ENCODE results near the gene MRPL49. TPM values are rescaled to one million over a fixed set of nuclear protein-coding genes. Genes with fewer than 3 reads are reported as not detected.

Gene MRPL49
- total RNA-seq, 1 experiment from 2014 or later, result 73.4 TPM

DNA sequence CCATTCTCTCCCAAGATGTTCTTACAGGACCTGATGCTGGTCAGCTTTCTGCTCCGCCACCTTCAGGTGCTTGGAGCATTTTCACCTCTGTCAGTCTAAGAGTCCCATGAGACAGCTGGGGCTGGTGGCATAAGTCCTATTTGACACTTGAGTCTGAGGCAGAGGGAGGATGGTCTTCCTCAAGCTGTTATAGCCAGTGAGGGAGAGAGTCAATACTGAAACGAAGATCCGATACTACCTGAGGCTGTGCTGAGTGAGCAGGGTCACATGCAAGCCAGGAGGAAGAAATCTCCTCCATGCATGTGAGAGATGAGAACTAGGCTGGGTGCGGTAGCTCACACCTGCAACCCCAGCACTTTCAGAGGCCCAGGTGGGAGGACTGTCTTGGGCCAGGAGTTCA, 32.5 kb upstream of the MRPL49 start:
- H3K27me3 ChIP-seq (ENCODE audit: insufficient read depth, low read length), result no peaks in the 10 kb centered on the region
- H3T11ph ChIP-seq (ENCODE audit: low read length), result no peak overlapping the region
- no peaks in the 10 kb centered on the region for H3K79me1 ChIP-seq (ENCODE audit: insufficient read depth, low read depth, low read length, poor library complexity, severe bottlenecking)
- H3K4me1 Mint-ChIP-seq, result peaks cover 5 to 7% of the 10 kb centered on the region in 2 experiments; a peak in 3 of 4 replicates
- no peak overlapping the region for H3K14ac ChIP-seq (ENCODE audit: insufficient read depth, low read length)
- H3K27ac ChIP-seq (ENCODE audit: insufficient read length, low read depth, low read length), result no peak overlapping the region
- H3K9ac ChIP-seq (ENCODE audit: extremely low read depth, insufficient read length, low read length), result no peak overlapping the region
- no peaks in the 10 kb centered on the region for H3K4me1 ChIP-seq (ENCODE audit: insufficient read depth, low read length)
- no peak for TF ChIP-seq CTCF (conservative IDR thresholded peaks at IDR 0.05)
- no peaks in the 10 kb centered on the region for H3K27me3 Mint-ChIP-seq (ENCODE audit: low read depth)
- no peak for DNase-seq
- H4K8ac ChIP-seq (replicated peaks; ENCODE audit: insufficient read length, low read depth, low read length), result no peak overlapping the region
- H3K4ac ChIP-seq (ENCODE audit: low read depth, low read length), result no peak overlapping the region
- no peak overlapping the region for H2AK5ac ChIP-seq (ENCODE audit: insufficient read length, low read length)
- H3K4me2 ChIP-seq (ENCODE audit: insufficient read depth, insufficient read length, low read length), result no peak overlapping the region
- no CpG with 5 or more reads among the region's 4 CpGs for WGBS (ENCODE audit: extremely low coverage, insufficient read length, low lambda C conversion rate)
- no peak overlapping the region for H3K4me3 Mint-ChIP-seq
- no peaks in the 10 kb centered on the region for H3K9me3 ChIP-seq (ENCODE audit: control insufficient read depth, low read depth, low read length)
- no peak overlapping the region for H3K56ac ChIP-seq (ENCODE audit: insufficient read length, low read depth, low read length)
- peaks cover 3% of the 10 kb centered on the region for H3K23me2 ChIP-seq (ENCODE audit: insufficient read length, low read depth, low read length, poor library complexity, severe bottlenecking)
- no peak overlapping the region for H3K27ac Mint-ChIP-seq
- H3K18ac ChIP-seq (ENCODE audit: insufficient read length, low read depth, low read length), result no peak overlapping the region
- H3K23ac ChIP-seq (ENCODE audit: insufficient read length, low read depth, low read length), result no peak overlapping the region
- H3K36me3 Mint-ChIP-seq (ENCODE audit: insufficient read depth in 1 of 3, low read depth in 3 of 3), result peaks cover 4 to 39% (median 37%) of the 10 kb centered on the region in 3 experiments
- no peak overlapping the region for H2BK120ac ChIP-seq (ENCODE audit: low read depth, low read length, poor library complexity, severe bottlenecking)
- H2BK12ac ChIP-seq (ENCODE audit: insufficient read length, low read depth, low read length), result no peak overlapping the region
- no peaks in the 10 kb centered on the region for H3K9me3 Mint-ChIP-seq
- H2BK5ac ChIP-seq (ENCODE audit: insufficient read length, low read length), result no peak overlapping the region
- H2AFZ ChIP-seq (ENCODE audit: low read length), result no peak overlapping the region
- H4K91ac ChIP-seq (ENCODE audit: insufficient read length, low read depth, low read length), result no peak overlapping the region
- H3K79me2 ChIP-seq (ENCODE audit: insufficient read depth, low read length), result no peaks in the 10 kb centered on the region
- no peak overlapping the region for H2BK20ac ChIP-seq (ENCODE audit: low read depth, low read length, poor library complexity, severe bottlenecking)
- peaks cover 3% of the 10 kb centered on the region for H4K20me1 ChIP-seq (ENCODE audit: control insufficient read depth, insufficient read depth, insufficient read length)
- no peak overlapping the region for H4K5ac ChIP-seq (ENCODE audit: insufficient read length, low read depth, low read length)
- H2BK15ac ChIP-seq (ENCODE audit: low read depth, low read length), result no peak overlapping the region
